Measurements from ENCODE around the gene SHC3. TPM values are rescaled to one million over a fixed set of nuclear protein-coding genes. Genes with fewer than 3 reads are reported as not detected.

Gene SHC3
- total RNA-seq, 1 experiment from 2014 or later, result 4.0 TPM

DNA sequence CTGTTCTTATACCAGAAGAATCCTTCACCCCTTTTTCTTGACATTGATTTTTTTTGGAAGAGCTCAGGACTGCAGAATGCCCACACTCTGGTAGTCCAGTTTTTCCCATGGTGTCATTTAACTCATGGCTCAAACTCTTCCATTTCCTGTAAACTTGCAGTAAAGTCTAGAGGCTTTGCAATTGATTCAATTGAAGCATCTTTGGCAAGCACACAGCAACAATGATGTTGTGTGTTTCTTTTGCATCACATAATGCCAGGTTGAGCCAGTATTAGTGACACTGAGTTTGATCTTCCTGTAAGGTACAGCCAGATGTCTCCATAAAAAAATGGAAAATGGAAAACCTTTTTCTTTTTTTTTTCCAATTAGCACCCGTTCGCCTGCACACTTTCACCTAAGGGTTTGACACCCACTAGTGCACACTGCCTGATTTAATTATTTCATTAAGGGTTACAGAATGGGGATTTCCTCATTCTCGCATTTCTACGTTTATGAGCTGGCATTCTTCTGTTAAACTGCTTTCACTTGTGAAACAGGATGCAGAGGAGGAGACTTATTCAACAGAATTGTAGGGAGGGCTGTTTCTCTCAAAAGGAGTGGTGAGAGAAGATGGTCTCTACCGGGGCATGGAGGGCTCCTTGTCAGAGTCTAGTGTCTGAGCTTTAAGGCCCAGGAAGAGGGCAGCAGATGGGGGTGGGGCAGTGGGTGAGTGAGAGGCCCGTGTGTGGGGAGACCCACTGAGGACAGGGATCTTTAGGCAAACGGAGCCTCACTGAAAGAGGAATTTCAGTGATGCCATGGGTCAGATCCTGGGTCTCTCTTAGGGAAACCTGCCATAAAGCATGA is 189.6 kb downstream of the SHC3 start:
- TF ChIP-seq, protein P1, sequence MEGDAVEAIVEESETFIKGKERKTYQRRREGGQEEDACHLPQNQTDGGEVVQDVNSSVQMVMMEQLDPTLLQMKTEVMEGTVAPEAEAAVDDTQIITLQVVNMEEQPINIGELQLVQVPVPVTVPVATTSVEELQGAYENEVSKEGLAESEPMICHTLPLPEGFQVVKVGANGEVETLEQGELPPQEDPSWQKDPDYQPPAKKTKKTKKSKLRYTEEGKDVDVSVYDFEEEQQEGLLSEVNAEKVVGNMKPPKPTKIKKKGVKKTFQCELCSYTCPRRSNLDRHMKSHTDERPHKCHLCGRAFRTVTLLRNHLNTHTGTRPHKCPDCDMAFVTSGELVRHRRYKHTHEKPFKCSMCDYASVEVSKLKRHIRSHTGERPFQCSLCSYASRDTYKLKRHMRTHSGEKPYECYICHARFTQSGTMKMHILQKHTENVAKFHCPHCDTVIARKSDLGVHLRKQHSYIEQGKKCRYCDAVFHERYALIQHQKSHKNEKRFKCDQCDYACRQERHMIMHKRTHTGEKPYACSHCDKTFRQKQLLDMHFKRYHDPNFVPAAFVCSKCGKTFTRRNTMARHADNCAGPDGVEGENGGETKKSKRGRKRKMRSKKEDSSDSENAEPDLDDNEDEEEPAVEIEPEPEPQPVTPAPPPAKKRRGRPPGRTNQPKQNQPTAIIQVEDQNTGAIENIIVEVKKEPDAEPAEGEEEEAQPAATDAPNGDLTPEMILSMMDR (IDR thresholded peaks at IDR 0.05; ENCODE audit: unreplicated experiment), result no peak
- Mint-ChIP-seq H3K36me3 (ENCODE audit: insufficient read depth, unreplicated experiment) (no peaks in the 10 kb centered on the region), H3K4me3 (ENCODE audit: low read depth, unreplicated experiment) (no peak overlapping the region), H3K4me1 (ENCODE audit: low read depth, unreplicated experiment) (no peaks in the 10 kb centered on the region), H3K27me3 (ENCODE audit: unreplicated experiment) (peaks cover 24% of the 10 kb centered on the region), H3K9me3 (ENCODE audit: low read depth, unreplicated experiment) (no peaks in the 10 kb centered on the region), H3K27ac (ENCODE audit: unreplicated experiment) (no peak overlapping the region)
- no TSS peak for BruUV-seq (replicated peaks)
- CTCF ChIA-PET, result no interaction called here
- intact Hi-C loops (cut with micrococcal nuclease; ENCODE audit: unreplicated experiment), result no loop called here
- no peak for DNase-seq

DNA sequence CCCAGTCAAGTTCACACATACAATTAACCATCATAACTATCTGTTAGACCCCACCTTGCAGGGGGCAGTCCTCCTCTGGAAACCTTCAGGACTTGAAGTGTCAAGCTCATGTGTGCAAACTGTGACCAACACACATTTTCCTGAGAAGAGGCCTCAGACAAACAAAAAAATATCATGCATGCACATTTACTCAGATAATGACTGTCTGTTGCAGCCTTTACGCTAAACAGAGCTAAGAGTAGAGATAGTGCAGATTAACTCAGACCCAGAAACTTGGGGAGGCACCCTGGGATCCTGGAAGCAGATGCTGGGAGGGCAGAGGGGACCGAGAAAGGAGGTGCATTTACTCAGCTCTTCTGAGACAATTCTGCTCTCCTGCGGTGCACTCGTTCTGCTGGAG is 191.0 kb downstream of the SHC3 start:
- Mint-ChIP-seq H3K9me3 (ENCODE audit: low read depth, unreplicated experiment) (peaks cover 2% of the 10 kb centered on the region), H3K4me1 (ENCODE audit: low read depth, unreplicated experiment) (no peaks in the 10 kb centered on the region), H3K4me3 (ENCODE audit: low read depth, unreplicated experiment) (no peak overlapping the region), H3K36me3 (ENCODE audit: insufficient read depth, unreplicated experiment) (no peaks in the 10 kb centered on the region), H3K27ac (ENCODE audit: unreplicated experiment) (no peak overlapping the region), H3K27me3 (ENCODE audit: unreplicated experiment) (peaks cover 24% of the 10 kb centered on the region)
- no TSS peak for BruUV-seq (replicated peaks)
- CTCF ChIA-PET, result no interaction called here
- intact Hi-C loops (cut with micrococcal nuclease; ENCODE audit: unreplicated experiment), result no loop called here
- DNase-seq, result no peak
- TF ChIP-seq, protein P1 (IDR thresholded peaks at IDR 0.05; ENCODE audit: unreplicated experiment), result no peak

DNA sequence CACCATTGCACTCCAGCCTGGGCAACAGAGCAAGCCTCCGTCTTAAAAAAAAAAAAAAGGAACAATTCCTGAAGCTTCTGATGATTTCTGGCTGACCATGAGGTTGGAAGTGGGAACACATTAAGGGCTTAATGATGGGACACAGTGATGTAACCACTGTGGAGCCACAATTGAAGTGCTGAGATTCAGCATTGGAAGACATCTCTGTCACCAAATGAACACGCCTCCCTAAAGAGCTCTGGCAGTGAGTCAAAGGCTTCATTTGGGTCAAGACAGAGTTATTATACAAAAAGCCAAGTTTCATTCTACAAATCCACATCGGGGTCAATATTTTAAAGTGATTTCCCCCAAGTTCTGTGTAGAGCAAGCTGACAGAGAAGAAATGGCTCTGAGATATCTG is 191.8 kb downstream of the SHC3 start:
- TF ChIP-seq, protein P1 (IDR thresholded peaks at IDR 0.05; ENCODE audit: unreplicated experiment), result no peak
- intact Hi-C loops (cut with micrococcal nuclease; ENCODE audit: unreplicated experiment), result no loop called here
- no peaks in the 10 kb centered on the region for H3K36me3 Mint-ChIP-seq (ENCODE audit: insufficient read depth, unreplicated experiment)
- no peak for DNase-seq
- H3K27ac Mint-ChIP-seq (ENCODE audit: unreplicated experiment), result no peak overlapping the region
- no peak overlapping the region for H3K4me3 Mint-ChIP-seq (ENCODE audit: low read depth, unreplicated experiment)
- no TSS peak for BruUV-seq (replicated peaks)
- peaks cover 24% of the 10 kb centered on the region for H3K27me3 Mint-ChIP-seq (ENCODE audit: unreplicated experiment)
- CTCF ChIA-PET, result interaction anchor here (0.6 kb wide), 1 partner anchor 391 kb away, joined by 3 read pairs; no protein-coding TSS in a partner anchor
- peaks cover 2% of the 10 kb centered on the region for H3K9me3 Mint-ChIP-seq (ENCODE audit: low read depth, unreplicated experiment)
- no peaks in the 10 kb centered on the region for H3K4me1 Mint-ChIP-seq (ENCODE audit: low read depth, unreplicated experiment)

DNA sequence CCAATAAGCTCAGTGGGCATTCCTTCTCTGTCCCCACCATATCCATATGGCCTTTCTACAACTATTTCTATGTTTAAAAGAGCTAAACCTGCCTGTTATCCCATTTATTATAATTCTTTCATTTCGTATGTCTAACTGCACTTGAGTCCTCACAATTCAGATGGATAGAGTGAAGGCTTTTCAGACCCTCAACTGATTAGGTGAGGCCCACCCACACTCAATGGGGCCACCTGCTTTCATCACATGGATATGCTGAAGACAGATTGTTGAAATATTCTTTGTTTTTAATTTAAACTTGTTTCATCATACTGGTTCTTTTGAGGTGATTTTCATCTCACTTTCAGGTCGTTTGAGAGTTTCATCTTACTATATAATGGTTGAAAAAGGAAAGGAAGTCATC is 193.0 kb downstream of the SHC3 start:
- Mint-ChIP-seq H3K9me3 (ENCODE audit: low read depth, unreplicated experiment) (peaks cover 2% of the 10 kb centered on the region), H3K4me3 (ENCODE audit: low read depth, unreplicated experiment) (no peak overlapping the region), H3K27ac (ENCODE audit: unreplicated experiment) (no peak overlapping the region), H3K36me3 (ENCODE audit: insufficient read depth, unreplicated experiment) (no peaks in the 10 kb centered on the region), H3K4me1 (ENCODE audit: low read depth, unreplicated experiment) (no peaks in the 10 kb centered on the region), H3K27me3 (ENCODE audit: unreplicated experiment) (peaks cover 24% of the 10 kb centered on the region)
- DNase-seq, result no peak
- CTCF ChIA-PET, result no interaction called here
- BruUV-seq (replicated peaks), result no TSS peak
- intact Hi-C loops (cut with micrococcal nuclease; ENCODE audit: unreplicated experiment), result no loop called here
- TF ChIP-seq, protein P1 (IDR thresholded peaks at IDR 0.05; ENCODE audit: unreplicated experiment), result no peak

Data from Calu3 (cell line).